ENCODE data around the gene ZNF680.
"Not testable (repeated sequence)": the region's sequence is repeated elsewhere in the genome, so short reads cannot be mapped to it uniquely, and the experiment has no call there.

Gene ZNF680

DNA sequence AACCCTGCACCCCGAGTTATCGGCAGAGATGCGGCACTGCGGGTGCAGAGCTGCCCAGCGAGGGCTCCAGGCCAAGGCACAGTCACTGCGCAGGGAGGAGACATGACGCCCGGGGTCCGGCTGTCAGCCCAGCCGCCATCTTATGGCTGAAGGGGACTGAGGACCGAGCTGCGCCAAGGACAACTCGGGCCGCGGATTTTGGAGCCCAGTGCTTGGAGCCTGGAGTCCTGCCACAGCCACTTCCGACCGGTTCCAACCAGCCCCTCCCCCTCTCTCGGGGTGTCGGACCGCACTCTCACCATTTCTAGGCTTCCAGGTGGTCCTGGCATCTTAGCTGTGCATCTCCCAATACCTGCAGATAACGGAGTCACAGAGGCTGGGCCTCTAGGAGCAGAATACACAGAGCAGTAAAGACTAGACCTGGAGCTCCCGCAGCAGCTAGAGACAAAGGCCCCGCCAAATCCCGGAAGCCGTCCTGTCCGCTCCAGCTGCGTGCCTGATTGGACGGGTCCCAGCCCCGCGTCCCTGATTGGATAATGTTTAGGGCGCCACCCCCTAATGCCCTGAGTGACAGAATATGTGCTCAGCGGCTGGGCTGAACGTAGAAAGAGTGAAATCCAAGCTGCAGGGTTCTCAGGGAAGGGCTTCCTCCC lies at the start of gene ZNF680:
TSS of gene ZNF680 (minus strand) at position 446 of the 653 bp plus-strand sequence. CDS start at position 329, 117 bp downstream.
- ATAC-seq, result peak; percentile 99

- no peak for ATAC-seq
These were observed 49.6 kb upstream of the ZNF680 start for GRCh38 chr7:64612452-64612851.

DNA sequence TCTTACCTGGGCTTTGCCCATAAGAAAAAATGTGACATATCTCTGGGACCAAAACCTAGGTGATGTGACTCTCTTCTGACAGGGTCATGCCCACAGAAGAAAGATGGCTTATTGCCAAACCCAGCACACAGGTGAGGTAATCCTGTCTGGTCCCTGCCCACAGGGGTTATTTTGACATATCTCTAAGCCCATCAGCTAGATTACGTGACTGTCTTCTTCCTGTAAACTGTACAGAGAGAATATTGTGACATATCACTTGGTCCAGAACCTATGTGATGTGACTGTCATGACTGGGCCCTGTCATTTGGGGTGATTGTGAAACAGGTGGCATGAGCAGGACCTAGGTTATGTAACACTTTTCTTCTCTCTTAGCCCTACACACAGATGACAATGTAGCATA lies 48.8 kb upstream of the ZNF680 start:
- ATAC-seq, result no peak

- no peak for ATAC-seq
These were observed 48.1 kb upstream of the ZNF680 start for GRCh38 chr7:64610997-64611396.

DNA sequence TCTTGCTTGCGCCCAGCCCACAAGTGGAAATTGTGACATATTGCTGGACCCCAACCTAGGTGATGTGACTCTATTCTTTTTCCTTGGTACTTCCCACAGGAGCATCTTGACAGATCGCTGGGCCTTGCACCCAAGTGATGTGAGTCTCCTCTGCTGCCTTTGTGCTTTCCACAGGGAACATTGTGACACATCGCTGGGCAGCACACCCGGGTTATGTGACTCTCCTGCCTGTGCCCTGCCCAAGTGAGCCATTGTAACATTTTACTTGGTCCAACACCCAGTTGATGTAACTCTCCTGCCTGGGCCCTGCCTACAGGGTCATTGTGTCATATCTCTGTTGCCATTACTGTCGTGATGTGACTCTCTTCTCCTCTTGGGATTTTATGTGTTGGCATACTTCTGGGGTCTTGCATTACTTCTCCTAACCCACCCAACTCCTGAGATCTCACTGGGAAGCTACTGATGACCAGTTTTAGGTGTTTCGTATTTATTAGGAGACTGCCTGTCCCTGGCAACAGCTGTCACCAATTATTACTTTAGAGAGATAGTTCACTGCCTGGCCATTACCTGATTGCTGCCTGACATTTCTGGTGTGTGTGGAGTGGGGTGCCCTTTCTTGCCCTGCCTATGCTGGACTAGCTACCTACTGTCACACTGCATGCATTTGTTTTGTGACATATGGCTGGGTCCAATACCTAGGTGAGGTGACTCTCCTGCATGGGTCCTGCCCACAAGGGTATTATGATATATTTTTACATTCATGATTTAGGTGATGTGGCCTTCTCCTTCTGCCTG lies 45.4 kb upstream of the ZNF680 start:
- no peak for ATAC-seq

- no peak for ATAC-seq
These were observed 43.5 kb upstream of the ZNF680 start for GRCh38 chr7:64606385-64606784.

- ATAC-seq, result no peak
These were observed 40.4 kb upstream of the ZNF680 start for GRCh38 chr7:64603271-64603670.

DNA sequence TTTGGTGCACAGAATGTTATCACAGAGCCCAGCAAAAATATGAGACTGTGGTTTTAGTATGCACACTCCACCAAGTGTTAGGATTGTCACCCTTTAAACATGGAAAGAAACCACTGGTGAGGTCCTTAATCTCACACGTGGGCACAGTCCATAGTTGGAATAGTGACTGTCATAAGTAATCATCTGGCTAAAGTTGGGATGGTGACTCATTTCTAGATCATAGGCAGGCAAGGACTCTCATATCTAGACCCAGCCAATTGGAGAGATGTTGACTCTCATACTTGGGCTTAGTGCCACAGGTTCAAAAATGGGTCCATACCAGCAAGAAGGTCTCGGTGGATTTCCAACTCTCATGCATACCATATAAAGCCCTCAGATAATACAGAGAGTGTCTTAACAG lies 39.6 kb upstream of the ZNF680 start:
- ATAC-seq, result no peak

DNA sequence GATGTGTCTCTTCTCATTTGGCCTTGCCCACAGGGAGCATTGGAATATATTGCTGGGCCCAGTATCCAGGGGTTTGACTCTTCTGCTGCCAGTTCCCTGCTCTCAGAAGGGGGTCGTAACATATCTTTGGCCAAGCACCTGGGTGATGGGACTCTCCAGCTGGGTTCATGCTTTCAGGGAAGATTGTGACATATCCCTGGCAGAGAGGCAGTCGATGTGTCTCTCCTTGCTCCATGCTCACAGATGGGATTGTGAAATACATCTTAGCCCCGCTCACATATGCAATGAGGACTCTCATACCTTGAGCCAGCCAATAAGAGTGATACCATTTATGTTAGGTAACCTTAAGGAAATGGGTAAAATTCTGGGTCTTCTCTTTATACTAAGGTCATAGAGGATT lies 39.2 kb upstream of the ZNF680 start:
- ATAC-seq, result no peak

- no peak for ATAC-seq
These were observed 36.5 kb upstream of the ZNF680 start for GRCh38 chr7:64599359-64599758.

DNA sequence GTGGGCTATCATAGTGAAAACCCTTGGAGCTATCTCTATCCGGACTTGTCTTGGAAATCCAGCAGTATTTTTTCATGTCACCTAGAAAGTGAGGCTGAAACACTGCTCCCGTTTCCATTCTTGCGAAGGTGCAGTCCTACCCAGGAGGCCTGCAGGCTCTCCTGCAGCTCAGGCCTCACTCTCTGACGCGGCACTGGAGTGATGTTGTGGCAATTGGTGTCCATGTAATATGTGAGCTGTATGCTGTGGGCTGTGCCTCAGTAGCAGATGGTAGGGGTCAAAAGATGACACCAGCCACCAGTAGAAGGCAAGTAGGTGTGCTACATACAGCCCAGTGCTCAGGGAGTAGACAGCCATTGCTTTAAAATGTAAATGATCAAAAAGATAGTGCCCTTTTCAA lies 28.1 kb upstream of the ZNF680 start:
- no peak for ATAC-seq

- no peak for ATAC-seq
These were observed 19.3 kb upstream of the ZNF680 start for GRCh38 chr7:64581926-64582894.

DNA sequence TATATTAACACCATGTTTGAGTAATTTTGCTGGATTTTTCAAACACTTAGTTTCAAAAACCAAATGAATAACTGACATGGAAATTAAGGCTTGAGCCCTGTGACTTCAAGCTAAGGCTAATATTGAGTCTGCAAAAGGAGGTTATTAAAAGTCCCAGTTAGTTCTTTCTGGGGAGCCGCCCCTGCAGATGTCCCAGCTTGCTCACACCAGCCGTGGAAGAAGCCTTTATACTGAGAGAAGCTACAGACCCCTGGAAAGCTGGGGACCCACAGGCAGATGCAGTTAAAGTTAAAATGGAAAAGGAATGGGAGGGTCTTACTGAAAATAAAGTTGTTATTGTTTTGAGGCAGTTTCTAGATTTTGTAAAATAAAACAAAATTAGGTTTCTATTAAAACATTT lies 18.5 kb upstream of the ZNF680 start:
- no peak for ATAC-seq

DNA sequence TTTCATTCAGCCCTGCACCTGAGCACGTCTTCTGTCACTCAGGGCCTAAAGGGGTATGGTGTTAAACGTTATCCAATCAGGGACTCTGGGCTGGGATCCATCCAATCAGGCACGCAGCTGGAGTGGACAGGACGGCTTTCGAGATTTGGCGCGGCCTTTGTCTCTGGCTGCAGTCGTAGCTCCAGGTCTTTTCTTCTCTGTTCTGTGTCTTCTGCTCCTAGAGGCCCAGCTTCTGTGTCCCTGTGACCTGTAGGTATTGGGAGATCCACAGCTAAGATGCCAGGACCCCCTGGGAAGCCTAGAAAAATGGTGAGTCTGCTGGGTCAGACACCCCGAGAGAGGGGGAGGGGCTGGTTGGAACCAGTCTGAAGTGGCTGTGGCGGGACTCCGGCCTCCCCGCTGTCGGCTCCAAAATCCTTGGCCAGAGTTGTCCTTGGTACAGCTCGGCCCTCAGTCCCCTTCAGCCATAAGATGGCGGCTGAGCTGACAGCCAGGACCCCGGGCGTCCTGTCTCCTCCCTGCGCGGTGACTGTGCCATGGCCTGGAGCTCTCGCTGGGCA lies 11.7 kb upstream of the ZNF680 start:
- no peak for ATAC-seq

DNA sequence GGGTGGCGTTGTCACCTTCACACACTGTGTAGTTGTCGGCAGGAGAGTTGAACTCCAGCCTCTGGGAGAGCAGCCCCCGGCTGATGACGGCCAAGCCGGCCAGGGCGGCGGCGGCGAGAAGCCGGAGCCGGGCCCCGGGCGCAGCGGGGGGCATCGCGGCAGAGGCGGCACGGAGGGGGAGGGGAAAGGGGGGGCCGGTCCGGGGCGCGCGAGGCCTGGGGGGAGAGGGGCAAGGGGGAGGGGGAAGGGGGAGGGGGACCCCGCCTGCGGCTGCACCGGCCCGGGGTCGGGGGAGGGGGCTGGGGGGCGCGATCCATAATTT lies 7.4 kb upstream of the ZNF680 start:
- ATAC-seq, result not testable (repeated sequence)

GRCh38 chr7:64569372-64570283 lies 6.8 kb upstream of the ZNF680 start:
- ATAC-seq, result peak; percentile 67 to 73

DNA sequence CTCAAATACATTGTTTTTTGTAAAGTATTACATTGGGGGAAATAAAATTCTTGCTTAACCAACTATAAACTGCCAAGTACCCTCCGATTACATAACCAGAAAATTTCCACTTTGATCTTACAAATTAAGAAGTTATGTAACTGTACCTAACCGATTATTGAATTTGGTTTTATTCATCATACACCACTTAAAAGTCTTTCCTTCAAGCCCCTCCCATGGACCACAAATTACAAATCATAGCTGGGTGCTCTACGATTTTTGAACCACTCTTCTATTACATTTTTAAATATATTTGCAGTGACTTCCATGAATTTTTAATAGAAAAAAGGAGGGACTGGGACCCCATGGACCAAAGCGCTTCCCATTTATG lies 630 bp downstream of the ZNF680 start:
- peak in 1 of 2 donors; percentile 3 for ATAC-seq

- no peak for ATAC-seq
These were observed 3.7 kb downstream of the ZNF680 start for GRCh38 chr7:64559206-64559605.

DNA sequence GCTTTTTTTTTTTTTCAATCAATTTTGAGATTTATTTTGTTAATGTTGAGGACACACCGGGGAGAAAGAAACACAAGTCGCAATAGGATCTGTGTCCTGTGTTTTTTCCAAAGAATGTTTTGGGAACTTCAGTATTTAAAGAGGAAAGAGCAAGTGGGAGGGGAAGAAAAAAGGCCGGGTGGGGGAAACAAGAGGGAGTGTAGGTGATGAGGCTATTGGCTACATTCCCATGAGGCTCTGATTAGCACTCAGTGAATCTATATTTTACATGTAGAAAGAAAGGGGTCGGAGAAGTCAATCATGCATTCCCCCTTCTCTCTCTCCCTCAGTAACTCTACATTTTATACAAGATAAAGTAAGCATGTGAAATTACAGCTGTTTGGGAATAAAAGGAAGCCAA lies 4.1 kb downstream of the ZNF680 start:
- no peak for ATAC-seq

DNA sequence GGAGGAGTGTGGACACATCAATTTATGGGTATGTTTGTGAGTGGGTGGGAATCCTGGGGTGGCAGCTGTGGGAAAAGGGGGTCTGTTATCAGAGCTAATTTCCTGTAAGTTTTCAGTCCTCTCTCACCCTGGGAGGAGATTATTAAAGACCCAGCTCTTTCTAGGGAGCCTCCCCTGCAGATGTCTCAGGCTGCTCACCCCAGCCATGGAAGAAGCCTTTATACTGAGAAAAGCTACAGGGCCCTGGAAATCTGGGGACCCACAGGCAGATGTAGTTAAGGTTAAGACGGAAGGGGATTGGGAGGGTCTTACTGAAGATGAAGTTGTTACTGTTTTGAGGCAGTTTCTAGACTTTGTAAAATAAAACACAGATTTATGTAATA lies 4.6 kb downstream of the ZNF680 start:
- no peak for ATAC-seq

- no peak for ATAC-seq
These were observed 5.1 kb downstream of the ZNF680 start for GRCh38 chr7:64557601-64558322.

Data from activated CD4-positive, CD25-positive, alpha-beta regulatory T cell treated with anti-CD3 and anti-CD28 coated beads, Interleukin-2, amount 50 U/mL, for 24 hours (primary cell).